Umbilical cord (tissue), 2 donors: Measurements from ENCODE around the gene RAB32. TPM values are rescaled to one million over a fixed set of nuclear protein-coding genes. Genes with fewer than 3 reads are reported as not detected.
"Not testable (repeated sequence)": the region's sequence is repeated elsewhere in the genome, so short reads cannot be mapped to it uniquely, and the experiment has no call there.

Experiments
- DNase-seq: peaks from one replicate; pipeline ENCODE4 v3.0.0-alpha.2; 2015; ENCODE audit warnings: low spot score
- total RNA-seq: library from RNA; depleted of rRNA; stranded (reverse); fragments of >200 nt; gene quantifications from one replicate; pipeline ENCODE4 v1.2.3, GENCODE V29; 2014; ENCODE audit warnings: low replicate concordance; ENCODE audit not compliant: insufficient read depth

RAB32 gene
- 67.4 TPM for total RNA-seq

GRCh38 chr6:146543211-146543939 is at the start of gene RAB32:
Gene RAB32 (plus strand): TSS chr6:146543833. CDS start chr6:146543872, 39 bp downstream.
- peak; percentile 97 for DNase-seq

GRCh38 chr6:146498309-146498708 is 45.3 kb upstream of the RAB32 start:
- DNase-seq, result no peak

GRCh38 chr6:146503096-146503495 is 40.5 kb upstream of the RAB32 start:
- no peak for DNase-seq

- no peak for DNase-seq
These were observed 28.4 kb upstream of the RAB32 start for GRCh38 chr6:146515212-146515611.

- DNase-seq, result no peak
These were observed 17.4 kb upstream of the RAB32 start for GRCh38 chr6:146526192-146526591.

GRCh38 chr6:146532702-146533101 is 10.9 kb upstream of the RAB32 start:
- DNase-seq, result no peak

GRCh38 chr6:146542881-146543210 is 787 bp upstream of the RAB32 start:
- DNase-seq, result no peak

- peak; percentile 71 for DNase-seq
These were observed 445 bp downstream of the RAB32 start for GRCh38 chr6:146543940-146544615.

- DNase-seq, result peak; percentile 12
These were observed 1.1 kb downstream of the RAB32 start for GRCh38 chr6:146544616-146545182.

GRCh38 chr6:146545581-146545980 is 1.9 kb downstream of the RAB32 start:
- DNase-seq, result peak; percentile 38

- DNase-seq, result peak; percentile 79
These were observed 2.9 kb downstream of the RAB32 start for GRCh38 chr6:146546443-146547043.

GRCh38 chr6:146547889-146548288 is 4.3 kb downstream of the RAB32 start:
- DNase-seq, result no peak

GRCh38 chr6:146548898-146549374 is 5.3 kb downstream of the RAB32 start:
- DNase-seq, result no peak

- DNase-seq, result peak; percentile 57
These were observed 7.3 kb downstream of the RAB32 start for GRCh38 chr6:146550911-146551310.

GRCh38 chr6:146551545-146551944 is 7.9 kb downstream of the RAB32 start:
- DNase-seq, result peak; percentile 49

- no peak for DNase-seq
These were observed 9.9 kb downstream of the RAB32 start for GRCh38 chr6:146553377-146554135.

- no peak for DNase-seq
These were observed 17.0 kb downstream of the RAB32 start for GRCh38 chr6:146560607-146561006.

GRCh38 chr6:146566661-146567060 is 23.0 kb downstream of the RAB32 start:
- not testable (repeated sequence) for DNase-seq

GRCh38 chr6:146568619-146569018 is 25.0 kb downstream of the RAB32 start:
- not testable (repeated sequence) for DNase-seq

GRCh38 chr6:146574211-146574610 is 30.6 kb downstream of the RAB32 start:
- DNase-seq, result no peak

- DNase-seq, result no peak
These were observed 34.4 kb downstream of the RAB32 start for GRCh38 chr6:146578054-146578453.

- no peak for DNase-seq
These were observed 38.3 kb downstream of the RAB32 start for GRCh38 chr6:146581968-146582367.
